H1 (cell line): ENCODE data around the gene SLCO6A1. TPM values are rescaled to one million over a fixed set of nuclear protein-coding genes. Genes with fewer than 3 reads are reported as not detected.

Experiments used
- CTCF ChIA-PET: fragments of 300-600 bp; sonication (Branson Sonifier 250); formaldehyde crosslinking; loops from one replicate; lab custom pipeline; 2021; ENCODE audit not compliant: partially characterized antibody; lab: Charles Lee
- POLR2A ChIA-PET: fragments of 300-600 bp; sonication (Branson Sonifier 250); formaldehyde crosslinking; loops from one replicate; lab custom pipeline; 2021; ENCODE audit warnings: inconsistent platforms; ENCODE audit not compliant: partially characterized antibody; lab: Charles Lee
- DNase-seq, 2 experiments: peaks; one replicate each; pipeline versions ENCODE4 v3.0.0 to v3.0.0-alpha.2; 2010 to 2022; ENCODE audit warnings: low spot score in 2 of 2, low read depth in 1 of 2, mixed read lengths in 1 of 2
- FAIRE-seq: peaks from 2 replicates; lab custom pipeline; 2011; peaks lifted over from hg19 to GRCh38; lab: Jason Lieb, UNC
- H2AFZ ChIP-seq: 2 replicates; pipeline ENCODE4 v1.8.1; 2012; ENCODE audit warnings: low read length, inconsistent platforms
- H2AK5ac ChIP-seq: 2 replicates; pipeline ENCODE4 v1.6.1; 2013; ENCODE audit warnings: low read depth, low read length
- H2BK120ac ChIP-seq: replicated peaks from 2 replicates; pipeline ENCODE3; 2013; ENCODE audit warnings: low read depth, low read length, inconsistent platforms
- H2BK12ac ChIP-seq: 2 replicates; pipeline ENCODE4 v1.6.1; 2013; ENCODE audit warnings: low read depth, low read length
- H2BK15ac ChIP-seq: 2 replicates; pipeline ENCODE4 v1.6.1; 2013; ENCODE audit warnings: low read length
- H2BK20ac ChIP-seq: 2 replicates; pipeline ENCODE4 v1.6.1; 2013; ENCODE audit warnings: low read length
- H2BK5ac ChIP-seq: 2 replicates; pipeline ENCODE4 v1.6.1; 2013; ENCODE audit warnings: low read depth, low read length
- H3K14ac ChIP-seq: 2 replicates; pipeline ENCODE4 v1.6.1; 2013; ENCODE audit warnings: inconsistent platforms; ENCODE audit not compliant: insufficient read length
- H3K18ac ChIP-seq: 2 replicates; pipeline ENCODE4 v1.6.1; 2013; ENCODE audit warnings: low read length; ENCODE audit errors: extremely low read depth
- H3K23ac ChIP-seq: 2 replicates; pipeline ENCODE4 v1.6.1; 2013; ENCODE audit warnings: inconsistent platforms; ENCODE audit not compliant: insufficient read length
- H3K23me2 ChIP-seq: 2 replicates; pipeline ENCODE4 v1.6.1; 2013; ENCODE audit warnings: low read depth, low read length
- H3K27ac ChIP-seq: 2 replicates; pipeline ENCODE4 v1.6.1; 2011; ENCODE audit warnings: low read depth, low read length, inconsistent platforms
- H3K27me3 ChIP-seq, 4 experiments: replicated peaks in 1 of 4; 1 replicate in 1 of 4; 2 replicates in 3 of 4; pipeline versions ENCODE4 v1.6.1 to v1.8.1; 2011 to 2013; ENCODE audit warnings: low read length in 3 of 4, mild to moderate bottlenecking in 3 of 4, inconsistent platforms in 2 of 4, mixed read lengths in 2 of 4, moderate library complexity in 1 of 4; ENCODE audit not compliant: control insufficient read depth in 3 of 4, insufficient read depth in 3 of 4; ENCODE audit errors: extremely low read depth in 1 of 4
- H3K36me3 ChIP-seq, 4 experiments: 2 replicates each; pipeline versions ENCODE4 v1.6.1 to v1.8.1; 2011 to 2013; ENCODE audit warnings: mild to moderate bottlenecking in 4 of 4, low read length in 3 of 4, moderate library complexity in 2 of 4, control low read depth in 1 of 4, inconsistent platforms in 1 of 4; ENCODE audit not compliant: insufficient read depth in 4 of 4, control insufficient read depth in 2 of 4
- H3K4ac ChIP-seq: replicated peaks from 2 replicates; pipeline ENCODE3; 2013; ENCODE audit warnings: low read length, low read depth, mixed read lengths, inconsistent platforms; ENCODE audit not compliant: insufficient read length
- H3K4me1 ChIP-seq, 4 experiments: replicated peaks in 1 of 4; 1 replicate in 1 of 4; 2 replicates in 3 of 4; pipeline versions ENCODE4 v1.6.1 to v1.8.1; 2011 to 2013; ENCODE audit warnings: low read length in 3 of 4, inconsistent platforms in 2 of 4, mixed read lengths in 1 of 4; ENCODE audit not compliant: insufficient read depth in 4 of 4, control insufficient read depth in 3 of 4
- H3K4me2 ChIP-seq, 2 experiments: 2 replicates each; pipeline versions ENCODE4 v1.6.1 to v1.8.1; 2011 to 2013; ENCODE audit warnings: low read depth in 2 of 2, low read length in 2 of 2, control low read depth in 1 of 2, inconsistent platforms in 1 of 2, mild to moderate bottlenecking in 1 of 2; ENCODE audit not compliant: insufficient read depth in 1 of 2
- H3K4me3 ChIP-seq, 4 experiments: fragments of 200-600, 300-600 bp in 1 of 4; sonication (generic), shearing (Covaris generic), sonication (Bioruptor Twin) in 1 of 4; 2 replicates each; pipeline versions ENCODE4 v1.5.1 to v1.8.1; 2011 to 2016; ENCODE audit warnings: low read length in 4 of 4, low read depth in 3 of 4, control low read depth in 2 of 4, inconsistent platforms in 2 of 4, mild to moderate bottlenecking in 2 of 4, mixed read lengths in 1 of 4, moderate library complexity in 1 of 4; ENCODE audit not compliant: insufficient read depth in 2 of 4; ENCODE audit errors: extremely low read depth in 1 of 4
- H3K56ac ChIP-seq: replicated peaks from 2 replicates; pipeline ENCODE3; 2013; ENCODE audit warnings: low read depth, mild to moderate bottlenecking, mixed read lengths, low read length, inconsistent platforms; ENCODE audit not compliant: insufficient read length
- H3K79me1 ChIP-seq: 2 replicates; pipeline ENCODE4 v1.6.1; 2013; ENCODE audit warnings: low read depth, low read length, control low read depth
- H3K79me2 ChIP-seq, 2 experiments: 2 replicates each; pipeline versions ENCODE4 v1.6.1 to v1.8.1; 2012 to 2013; ENCODE audit warnings: low read length in 2 of 2, mild to moderate bottlenecking in 2 of 2, inconsistent platforms in 1 of 2; ENCODE audit not compliant: insufficient read depth in 2 of 2, control insufficient read depth in 1 of 2
- H3K9ac ChIP-seq, 4 experiments: replicated peaks in 1 of 4; 1 replicate in 1 of 4; 2 replicates in 3 of 4; pipeline versions ENCODE4 v1.6.1 to v1.8.1; 2011 to 2013; ENCODE audit warnings: low read depth in 3 of 4, low read length in 3 of 4, control low read depth in 2 of 4, mild to moderate bottlenecking in 2 of 4, moderate library complexity in 2 of 4, inconsistent platforms in 1 of 4; ENCODE audit errors: extremely low read depth in 1 of 4
- H3K9me3 ChIP-seq, 2 experiments: 2 replicates each; pipeline versions ENCODE4 v1.6.1 to v1.8.1; 2012 to 2013; ENCODE audit warnings: mild to moderate bottlenecking in 2 of 2, moderate library complexity in 2 of 2, control low read depth in 1 of 2, inconsistent platforms in 1 of 2, low read depth in 1 of 2, low read length in 1 of 2, mixed read lengths in 1 of 2; ENCODE audit not compliant: insufficient read depth in 2 of 2
- H4K20me1 ChIP-seq, 2 experiments: replicated peaks in 1 of 2; 2 replicates each; pipeline versions ENCODE3 to v1.8.1; 2011 to 2013; ENCODE audit warnings: inconsistent platforms in 2 of 2, low read length in 2 of 2, mild to moderate bottlenecking in 1 of 2; ENCODE audit not compliant: insufficient read depth in 2 of 2, control insufficient read depth in 1 of 2
- H4K5ac ChIP-seq: 2 replicates; pipeline ENCODE4 v1.6.1; 2013; ENCODE audit warnings: low read length, low read depth, mixed read lengths, inconsistent platforms; ENCODE audit not compliant: insufficient read length
- H4K8ac ChIP-seq: 2 replicates; pipeline ENCODE4 v1.8.0; 2013; ENCODE audit warnings: mild to moderate bottlenecking, moderate library complexity, low read length, inconsistent platforms; ENCODE audit not compliant: insufficient read depth; ENCODE audit errors: extremely low read depth
- H4K91ac ChIP-seq: replicated peaks from 2 replicates; pipeline ENCODE3; 2013; ENCODE audit warnings: low read length, mixed read lengths, inconsistent platforms; ENCODE audit not compliant: insufficient read length
- ATF3 ChIP-seq: IDR thresholded peaks from 2 replicates; pipeline ENCODE4 v1.6.1; 2011; ENCODE audit warnings: low read depth, mild to moderate bottlenecking, low read length; ENCODE audit not compliant: insufficient read depth
- GABPA ChIP-seq: IDR thresholded peaks from 2 replicates; pipeline ENCODE4 v1.6.1; 2011; ENCODE audit warnings: mild to moderate bottlenecking, low read length, moderate library complexity, borderline replicate concordance; ENCODE audit not compliant: insufficient read depth
- HDAC6 ChIP-seq: IDR thresholded peaks from one replicate; pipeline ENCODE4 v1.7.1; 2012; ENCODE audit warnings: low read depth, mild to moderate bottlenecking, inconsistent platforms, low read length, moderate library complexity
- JUND ChIP-seq: IDR thresholded peaks from 2 replicates; pipeline ENCODE4 v1.6.1; 2011; ENCODE audit warnings: mild to moderate bottlenecking, improper control_type of control experiment, low read length
- KDM4A ChIP-seq: IDR thresholded peaks from one replicate; pipeline ENCODE4 v1.7.1; 2012; ENCODE audit warnings: low read depth, mild to moderate bottlenecking, moderate library complexity, low read length, inconsistent platforms; ENCODE audit not compliant: severe bottlenecking
- MAFK ChIP-seq: IDR thresholded peaks from 2 replicates; pipeline ENCODE4 v1.6.1; 2012; ENCODE audit warnings: low read depth, mild to moderate bottlenecking, improper control_type of control experiment, low read length
- NANOG ChIP-seq: IDR thresholded peaks from 2 replicates; pipeline ENCODE4 v1.6.1; 2011; ENCODE audit warnings: low read length, low read depth, mild to moderate bottlenecking, inconsistent platforms; ENCODE audit not compliant: insufficient read depth, poor library complexity, severe bottlenecking
- NRF1 ChIP-seq: IDR thresholded peaks from 2 replicates; pipeline ENCODE4 v1.6.1; 2011; ENCODE audit warnings: mild to moderate bottlenecking, low read depth, low read length, improper control_type of control experiment
- PHF8 ChIP-seq: fragments of 200-600 bp; sonication (generic); conservative IDR thresholded peaks from 2 replicates; pipeline ENCODE4 v1.7.1; 2012; ENCODE audit warnings: low read depth, mild to moderate bottlenecking, inconsistent platforms, low read length, moderate library complexity
- POU5F1 ChIP-seq: IDR thresholded peaks from 2 replicates; pipeline ENCODE4 v1.6.1; 2011; ENCODE audit warnings: low read depth, mild to moderate bottlenecking, low read length, moderate library complexity
- RAD21 ChIP-seq, 2 experiments: IDR thresholded peaks in 1 of 2; conservative IDR thresholded peaks in 1 of 2; 2 replicates each; pipeline ENCODE4 v1.6.1; 2011; ENCODE audit warnings: low read depth in 2 of 2, low read length in 2 of 2, improper control_type of control experiment in 1 of 2, inconsistent platforms in 1 of 2, mild to moderate bottlenecking in 1 of 2, moderate library complexity in 1 of 2
- SP2 ChIP-seq: IDR thresholded peaks from 2 replicates; pipeline ENCODE4 v1.6.1; 2012; ENCODE audit warnings: mild to moderate bottlenecking, low read length, inconsistent platforms
- TEAD4 ChIP-seq: IDR thresholded peaks from 2 replicates; pipeline ENCODE4 v1.6.1; 2012; ENCODE audit warnings: low read depth, low read length, inconsistent platforms, mixed read lengths
- ZNF274 ChIP-seq: IDR thresholded peaks from 2 replicates; pipeline ENCODE4 v1.7.0; 2012; ENCODE audit warnings: low read length, borderline replicate concordance; ENCODE audit errors: extremely low read depth
- WGBS, 2 experiments: shearing (Covaris generic) in 1 of 2; methylation state at CpG; one replicate each; pipeline versions ENCODE4 v1.1.6 to v1.1.7; 2013 to 2015; ENCODE audit warnings: low lambda C conversion rate in 2 of 2, mixed read lengths in 2 of 2, inconsistent platforms in 1 of 2, low coverage in 1 of 2, missing lambda C conversion rate in 1 of 2; ENCODE audit not compliant: insufficient replicate concordance in 2 of 2, insufficient coverage in 1 of 2, insufficient read length in 1 of 2; ENCODE audit errors: extremely low coverage in 1 of 2, missing lambda C conversion rate in 1 of 2; 5-methylcytosine and 5-hydroxymethylcytosine counted together
- polyA plus RNA-seq, 7 experiments: library from polyadenylated mRNA; depleted of rRNA in 3 of 7; stranded (reverse) in 5 of 7; unstranded in 2 of 7; fragments of >200 nt in 5 of 7; fragments of 200-250 nt in 2 of 7; gene quantifications; 1 replicate in 5 of 7; 2 replicates in 1 of 7; 4 replicates in 1 of 7; pipeline versions ENCODE4 v1.2.1 to v1.2.3, GENCODE V29; 2011 to 2013; ENCODE audit warnings: missing spikeins in 2 of 7, mixed read lengths in 2 of 7
- total RNA-seq: library from RNA; stranded (reverse); fragmentation: NEBNext Ultra II Directional; extraction: Animal tissue kit (Norgen Biotek cat#: 25700); gene quantifications from 2 replicates; pipeline ENCODE4 v1.2.1, GENCODE V29; 2021

Gene SLCO6A1
- total and polyA plus RNA-seq, 2 of the 8 experiments (the other 6 are each of a cell fraction or from before 2014, with no cell fraction given) = 0.06 to 0.56 TPM

DNA sequence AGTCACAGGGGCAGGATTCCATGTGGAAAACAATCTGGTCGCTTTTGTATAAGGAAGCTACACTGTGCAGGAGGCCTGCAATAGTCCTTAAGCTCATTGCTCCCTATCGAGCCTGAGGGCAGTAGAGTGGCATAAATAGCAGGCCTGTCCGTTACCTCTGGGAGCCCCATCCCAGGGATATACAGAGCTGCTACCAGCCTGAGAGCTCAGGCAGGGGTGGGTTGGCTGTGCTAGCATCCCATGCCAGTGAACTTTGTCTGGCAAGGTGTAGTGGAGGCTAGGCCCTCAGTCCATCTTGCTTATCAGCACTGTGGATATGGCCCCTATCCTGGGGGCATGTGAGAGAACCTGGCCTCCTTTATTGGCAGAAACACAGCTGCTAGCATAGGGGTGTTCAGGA is 47.7 kb downstream of the SLCO6A1 start:
- Histone ChIP-seq H3K27ac (no peak overlapping the region), H4K5ac (no peak overlapping the region), H3K14ac (no peak overlapping the region), H3K4ac (no peak overlapping the region), H3K18ac (no peak overlapping the region), H3K23me2 (no peaks in the 10 kb centered on the region), H2BK20ac (no peak overlapping the region), H3K4me3 (no peak overlapping the region), H2BK120ac (no peak overlapping the region), H3K27me3 (no peaks in the 10 kb centered on the region), H3K4me1 (peaks cover 0 to 2% (median 0%) of the 10 kb centered on the region in 4 experiments; a peak in 1 of 7 replicates), H3K4me2 (no peak overlapping the region), H2AFZ (no peak overlapping the region), H4K91ac (no peak overlapping the region), H4K8ac (no peak overlapping the region; the same call in 1 of the 2 replicates), H3K23ac (no peak overlapping the region), H3K79me2 (no peaks in the 10 kb centered on the region), H3K36me3 (no peaks in the 10 kb centered on the region), H2BK15ac (no peak overlapping the region), H3K9me3 (no peaks in the 10 kb centered on the region; a peak in 1 of 4 replicates), H3K79me1 (no peaks in the 10 kb centered on the region), H2AK5ac (no peak overlapping the region), H2BK12ac (no peak overlapping the region), H2BK5ac (no peak overlapping the region), H4K20me1 (no peaks in the 10 kb centered on the region), H3K9ac (no peak overlapping the region), H3K56ac (no peak overlapping the region)
- ChIA-PET POLR2A (no interaction called here), CTCF (interaction anchor here (0.6 to 2.6 kb wide), 17 partner anchors 11 to 1552 kb away, joined by 3 to 11 read pairs (median 3); no protein-coding TSS in a partner anchor)
- 89% methylated on average over 3 of the region's 3 CpGs; no CpG with 5 or more reads in 1 of the 2 experiments for WGBS, 2 experiments
- DNase-seq (no peak), FAIRE-seq (no peak)
- no peak for TF ChIP-seq TEAD4
- no peak for TF ChIP-seq KDM4A
- TF ChIP-seq SP2 = no peak
- TF ChIP-seq GABPA = no peak
- TF ChIP-seq ZNF274 = no peak
- no peak for TF ChIP-seq ATF3
- no peak for TF ChIP-seq RAD21 (IDR thresholded peaks at IDR 0.05 in 1 of 2, conservative IDR thresholded peaks at IDR 0.05 in 1 of 2; ENCODE audit: low read depth in 2 of 2, low read length in 2 of 2)
- no peak for TF ChIP-seq POU5F1
- TF ChIP-seq NANOG = no peak
- TF ChIP-seq NRF1 = no peak
- no peak for TF ChIP-seq PHF8
- TF ChIP-seq JUND = no peak
- TF ChIP-seq MAFK = no peak
- no peak for TF ChIP-seq HDAC6
